GM21786 (cell line): ENCODE measurements around the gene SLX9.
"Not testable (repeated sequence)": the region's sequence is repeated elsewhere in the genome, so short reads cannot be mapped to it uniquely, and the experiment has no call there.

ENCODE experiments used
- ATAC-seq: cut with Tn5 transposase; IDR thresholded peaks from one replicate; pipeline ENCODE4 v1.9.1; 2021; ENCODE audit not compliant: unreplicated experiment

The SLX9 gene

DNA sequence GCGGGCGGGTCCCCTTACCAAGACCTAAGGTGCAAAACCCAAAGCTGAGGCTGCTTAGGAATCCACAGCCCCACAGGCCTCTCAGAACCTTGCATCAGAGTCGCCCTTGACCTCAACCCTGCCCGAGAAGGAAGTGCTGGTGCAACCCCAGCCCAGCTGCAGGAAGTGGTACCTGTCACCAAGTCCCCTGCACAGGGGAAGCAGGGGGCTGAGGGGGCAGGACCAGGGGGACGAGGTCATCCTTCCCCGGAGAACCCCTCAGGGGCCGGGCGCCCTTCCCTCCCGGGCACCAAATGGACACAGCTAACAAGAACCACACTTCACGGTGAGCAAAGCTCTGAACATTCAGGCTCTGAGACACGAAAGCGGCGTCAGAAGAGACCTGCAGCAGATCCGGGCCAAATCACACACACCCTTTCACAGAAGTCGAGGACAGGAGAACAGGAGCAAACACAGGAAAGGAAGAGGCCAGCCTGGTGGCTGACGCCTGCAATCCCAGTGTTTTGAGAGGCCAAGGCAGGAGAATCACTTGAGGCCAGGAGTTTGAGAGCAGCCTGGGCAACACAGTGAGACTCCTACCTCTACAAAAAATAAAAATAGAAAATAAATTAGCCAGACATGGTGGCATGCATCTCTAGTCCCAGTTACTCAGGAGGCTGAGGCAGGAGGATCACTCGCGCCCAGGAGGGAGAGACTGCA lies 25.5 kb upstream of the SLX9 start:
- ATAC-seq, result peak; percentile 49

- no peak for ATAC-seq
Observed at GRCh38 chr21:44916965-44917364, 22.9 kb upstream of the SLX9 start.

- no peak for ATAC-seq
Observed at GRCh38 chr21:44917446-44918106, 22.3 kb upstream of the SLX9 start.

- no peak for ATAC-seq
Observed at GRCh38 chr21:44918107-44918470, 21.7 kb upstream of the SLX9 start.

- no peak for ATAC-seq
Observed at GRCh38 chr21:44918581-44919033, 21.2 kb upstream of the SLX9 start.

- ATAC-seq, result no peak
Observed at GRCh38 chr21:44919111-44919912, 20.5 kb upstream of the SLX9 start.

DNA sequence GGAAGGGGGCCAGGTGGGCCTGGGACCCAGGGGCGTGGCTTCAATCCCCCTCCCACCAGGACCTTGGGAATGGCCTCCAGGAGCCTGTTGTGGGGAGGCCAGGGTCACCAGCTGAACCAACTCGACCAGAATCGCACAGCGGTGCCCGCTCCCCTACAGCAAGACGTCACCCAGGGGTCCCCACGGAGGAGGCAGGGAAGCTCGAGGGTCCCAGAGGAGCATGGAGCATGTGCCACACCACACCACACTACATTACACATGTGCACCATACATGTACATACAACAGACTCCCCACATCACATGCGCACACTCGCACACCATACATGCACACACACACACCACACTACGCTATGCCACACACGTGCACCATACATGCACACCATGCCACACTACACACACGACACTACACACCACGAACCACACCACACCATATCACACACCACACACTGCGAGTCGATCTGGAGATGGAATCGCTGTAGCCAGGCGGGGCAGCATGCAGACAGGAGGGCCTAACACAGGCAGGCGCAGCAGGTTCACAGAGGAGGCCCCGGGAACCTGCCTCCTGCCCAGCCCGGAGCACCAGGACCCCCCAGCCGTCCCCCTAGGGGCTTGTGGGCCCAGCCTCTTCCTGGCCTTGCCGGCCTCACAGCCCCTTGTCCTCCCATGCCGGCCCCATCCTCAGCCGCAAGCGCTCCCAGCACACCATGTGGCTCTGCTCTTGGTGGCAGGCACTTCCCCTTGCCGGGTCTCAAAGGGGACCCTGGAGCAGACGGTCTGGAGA lies 19.7 kb upstream of the SLX9 start:
- ATAC-seq, result no peak

DNA sequence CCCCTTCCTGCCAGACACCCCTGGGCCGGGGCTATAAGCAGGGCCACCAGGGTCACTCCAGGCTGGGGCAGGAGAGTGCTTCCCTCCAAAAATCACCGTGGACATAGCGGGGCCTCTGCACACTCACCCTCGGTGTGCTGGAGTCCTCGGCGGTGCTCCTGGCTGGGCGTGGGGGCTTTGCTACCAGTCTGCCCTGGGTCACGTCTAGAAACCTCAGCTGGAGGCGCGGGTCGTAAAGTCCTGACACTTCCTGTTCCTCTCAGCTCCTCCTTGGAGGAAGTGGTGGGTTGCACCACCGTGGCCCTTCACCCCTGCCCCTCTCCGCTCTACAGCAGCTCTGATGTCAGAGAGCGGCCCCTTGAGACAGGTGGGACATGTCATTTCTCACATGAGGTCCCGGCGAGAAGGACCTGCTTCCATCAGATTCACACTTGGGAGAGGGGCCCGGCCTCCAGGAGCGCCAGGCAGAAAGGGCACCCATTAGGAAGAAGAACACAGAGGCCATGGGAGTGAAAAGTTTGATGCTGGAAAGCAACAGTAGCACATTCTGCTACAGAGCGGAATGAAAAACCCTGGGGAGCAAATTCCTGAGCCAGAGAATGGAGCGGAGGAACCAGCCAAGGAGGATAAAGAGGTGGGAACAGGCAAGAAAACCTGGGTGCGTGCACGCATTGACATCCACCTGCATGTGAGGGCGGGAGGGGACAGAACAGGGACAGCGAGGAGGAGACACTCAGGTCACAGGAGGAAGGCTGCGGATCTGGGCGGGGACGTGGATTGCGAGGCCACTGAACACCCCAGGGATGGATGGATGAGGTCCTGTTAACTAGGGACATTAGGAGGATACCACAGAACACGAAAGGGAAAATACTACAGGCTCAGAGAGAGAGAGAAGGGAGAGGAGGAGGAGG lies 18.9 kb upstream of the SLX9 start, which contains the start of gene ITGB2:
TSS of gene ITGB2 (minus strand) at position 206 of the 911 bp plus-strand sequence. CDS start 10,117 bp downstream, outside the sequence.
- peak; percentile 69 for ATAC-seq

GRCh38 chr21:44921928-44922327 lies 17.9 kb upstream of the SLX9 start:
- ATAC-seq, result no peak

DNA sequence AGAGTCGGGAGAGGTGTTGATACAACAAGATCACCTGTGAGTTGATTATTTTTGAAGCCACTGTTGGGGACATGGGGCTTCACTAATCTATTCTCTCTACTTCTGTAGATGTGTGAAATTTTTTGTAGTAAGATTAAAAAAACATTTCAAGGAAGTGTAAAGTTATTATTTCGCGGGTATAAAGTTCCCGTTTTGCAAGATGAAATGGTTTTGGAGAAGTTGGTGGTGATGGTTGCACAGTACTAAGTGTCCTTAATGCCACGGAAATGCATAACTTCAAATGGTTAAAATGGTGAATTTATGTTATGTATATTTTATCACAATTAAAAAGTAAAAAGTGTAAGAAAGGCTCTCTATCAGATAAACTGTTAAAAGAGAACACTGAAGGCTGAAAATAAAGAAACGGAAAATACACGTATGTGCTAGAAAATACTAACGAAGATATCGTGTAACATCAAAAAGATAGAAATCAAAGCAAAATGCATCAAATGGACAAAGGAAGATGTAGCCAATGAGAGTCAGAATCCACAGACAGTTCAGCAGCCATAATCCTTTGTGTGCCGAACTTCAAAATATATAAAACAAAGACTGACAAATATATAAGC lies 16.2 kb upstream of the SLX9 start:
- ATAC-seq, result no peak

GRCh38 chr21:44924606-44925377 lies 15.0 kb upstream of the SLX9 start:
- no peak for ATAC-seq

- no peak for ATAC-seq
Observed at GRCh38 chr21:44925378-44925755, 14.5 kb upstream of the SLX9 start.

- no peak for ATAC-seq
Observed at GRCh38 chr21:44926331-44927101, 13.3 kb upstream of the SLX9 start.

- no peak for ATAC-seq
Observed at GRCh38 chr21:44927259-44927586, 12.6 kb upstream of the SLX9 start.

GRCh38 chr21:44927587-44928461 lies 12.0 kb upstream of the SLX9 start:
- peak; percentile 48 for ATAC-seq

GRCh38 chr21:44928500-44929241 lies 11.2 kb upstream of the SLX9 start:
- not testable (repeated sequence) for ATAC-seq
